ENCODE measurements around the gene MACF1.
"Not testable (repeated sequence)": the region's sequence is repeated elsewhere in the genome, so short reads cannot be mapped to it uniquely, and the experiment has no call there.

The MACF1 gene

DNA sequence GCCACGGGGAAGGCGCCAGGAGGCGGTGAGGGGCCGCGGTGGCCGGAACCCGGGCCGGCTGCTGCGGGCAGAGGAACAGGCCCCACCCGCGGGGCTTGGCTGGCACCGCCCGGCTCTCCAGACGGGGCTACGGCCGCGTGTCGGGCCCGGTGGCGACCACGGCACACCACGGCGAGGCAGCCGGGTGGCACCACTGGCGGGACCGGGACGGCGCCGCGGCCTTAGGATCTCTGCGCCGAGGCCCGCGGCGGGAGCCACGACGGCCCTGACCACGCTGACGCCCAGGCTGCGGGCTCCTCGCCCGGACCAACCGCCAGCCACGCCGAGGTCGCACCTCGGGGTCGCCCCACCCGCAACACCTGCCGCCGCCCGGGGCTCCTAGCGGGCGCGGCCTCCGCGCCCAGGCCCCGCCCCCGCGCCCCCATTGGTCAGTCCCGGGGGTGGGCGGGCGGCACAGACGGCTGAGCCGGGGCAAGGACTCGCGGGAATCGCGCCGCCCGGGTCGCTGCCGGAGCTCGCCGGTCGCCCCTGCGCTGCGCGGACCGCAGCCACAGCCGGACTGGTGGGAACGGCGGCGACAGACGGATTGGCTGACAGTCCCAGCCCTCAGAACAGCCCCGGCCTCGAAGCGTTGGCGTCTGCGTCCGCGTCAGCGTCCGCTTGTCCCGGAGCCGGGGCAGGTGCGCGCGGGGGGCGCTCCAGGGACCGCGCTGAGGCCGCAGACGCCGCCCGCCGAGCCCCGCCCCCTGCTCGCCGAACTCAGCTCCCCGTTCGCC, 286.8 kb downstream of the MACF1 start, which contains the start of gene BMP8A:
Gene BMP8A (plus strand): TSS at position 491 of the 776 bp plus-strand sequence. CDS start 356 bp downstream, outside the sequence.
- in situ Hi-C loops (cut with HindIII; ENCODE audit: low pct_ligation_motif_present, low sequenced_read_pairs), result no loop called here
- peaks cover 17% of the 10 kb centered on the region for H3K36me3 ChIP-seq (replicated peaks)
- TF ChIP-seq, protein P1, sequence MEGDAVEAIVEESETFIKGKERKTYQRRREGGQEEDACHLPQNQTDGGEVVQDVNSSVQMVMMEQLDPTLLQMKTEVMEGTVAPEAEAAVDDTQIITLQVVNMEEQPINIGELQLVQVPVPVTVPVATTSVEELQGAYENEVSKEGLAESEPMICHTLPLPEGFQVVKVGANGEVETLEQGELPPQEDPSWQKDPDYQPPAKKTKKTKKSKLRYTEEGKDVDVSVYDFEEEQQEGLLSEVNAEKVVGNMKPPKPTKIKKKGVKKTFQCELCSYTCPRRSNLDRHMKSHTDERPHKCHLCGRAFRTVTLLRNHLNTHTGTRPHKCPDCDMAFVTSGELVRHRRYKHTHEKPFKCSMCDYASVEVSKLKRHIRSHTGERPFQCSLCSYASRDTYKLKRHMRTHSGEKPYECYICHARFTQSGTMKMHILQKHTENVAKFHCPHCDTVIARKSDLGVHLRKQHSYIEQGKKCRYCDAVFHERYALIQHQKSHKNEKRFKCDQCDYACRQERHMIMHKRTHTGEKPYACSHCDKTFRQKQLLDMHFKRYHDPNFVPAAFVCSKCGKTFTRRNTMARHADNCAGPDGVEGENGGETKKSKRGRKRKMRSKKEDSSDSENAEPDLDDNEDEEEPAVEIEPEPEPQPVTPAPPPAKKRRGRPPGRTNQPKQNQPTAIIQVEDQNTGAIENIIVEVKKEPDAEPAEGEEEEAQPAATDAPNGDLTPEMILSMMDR (IDR thresholded peaks at IDR 0.05; ENCODE audit: low read depth, low read length, missing control alignments), result no peak
- DNase-seq, result no peak
- no peaks in the 10 kb centered on the region for H3K27me3 ChIP-seq (replicated peaks)
- H3K4me3 ChIP-seq (ENCODE audit: low read depth, low read length), result peak within 1 kb of the TSS; percentile 41
- H3K27ac ChIP-seq, result no peak within 1 kb of the TSS

DNA sequence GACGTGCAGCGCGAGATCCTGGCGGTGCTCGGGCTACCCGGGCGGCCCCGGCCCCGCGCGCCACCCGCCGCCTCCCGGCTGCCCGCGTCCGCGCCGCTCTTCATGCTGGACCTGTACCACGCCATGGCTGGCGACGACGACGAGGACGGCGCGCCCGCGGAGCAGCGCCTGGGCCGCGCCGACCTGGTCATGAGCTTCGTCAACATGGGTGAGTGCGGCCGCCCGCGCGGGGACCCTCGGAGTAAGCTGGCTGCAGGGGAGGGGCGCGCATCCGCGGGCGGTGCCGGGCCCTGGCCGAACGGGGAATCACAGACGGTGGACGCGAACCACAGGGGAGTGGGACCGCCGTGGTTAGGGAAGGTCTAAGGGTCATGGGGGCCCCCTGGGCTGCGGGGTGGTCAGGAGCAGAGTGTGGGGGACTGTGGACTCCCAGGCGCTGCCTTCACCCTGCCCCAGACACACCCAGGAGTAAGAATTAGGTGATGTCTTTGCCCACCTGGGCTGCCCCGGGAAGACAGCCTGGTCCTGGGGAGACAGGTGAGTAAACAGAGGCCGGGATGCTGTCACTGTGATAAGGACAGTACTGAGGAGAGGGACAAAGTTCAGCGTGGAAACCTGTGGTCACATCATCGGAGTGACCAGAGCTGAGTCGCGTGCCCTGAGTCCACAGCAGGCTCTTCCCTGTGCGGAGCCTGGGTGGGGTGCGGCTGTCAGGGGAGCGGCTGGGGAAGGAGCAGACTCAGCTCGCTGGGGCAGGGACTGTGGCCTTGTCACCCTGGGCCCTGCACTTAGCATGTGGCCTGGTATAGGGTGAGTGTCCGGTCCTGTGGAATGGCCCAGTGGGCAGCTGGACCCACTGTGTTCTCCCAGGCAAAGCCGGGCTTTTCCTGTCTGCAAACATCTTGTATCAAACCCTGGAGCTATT, 287.9 kb downstream of the MACF1 start:
- H3K27me3 ChIP-seq (replicated peaks); in situ Hi-C loops (cut with HindIII; ENCODE audit: low pct_ligation_motif_present, low sequenced_read_pairs); DNase-seq; H3K27ac ChIP-seq; H3K4me3 ChIP-seq (ENCODE audit: low read depth, low read length); H3K36me3 ChIP-seq (replicated peaks): not testable (repeated sequence)

DNA sequence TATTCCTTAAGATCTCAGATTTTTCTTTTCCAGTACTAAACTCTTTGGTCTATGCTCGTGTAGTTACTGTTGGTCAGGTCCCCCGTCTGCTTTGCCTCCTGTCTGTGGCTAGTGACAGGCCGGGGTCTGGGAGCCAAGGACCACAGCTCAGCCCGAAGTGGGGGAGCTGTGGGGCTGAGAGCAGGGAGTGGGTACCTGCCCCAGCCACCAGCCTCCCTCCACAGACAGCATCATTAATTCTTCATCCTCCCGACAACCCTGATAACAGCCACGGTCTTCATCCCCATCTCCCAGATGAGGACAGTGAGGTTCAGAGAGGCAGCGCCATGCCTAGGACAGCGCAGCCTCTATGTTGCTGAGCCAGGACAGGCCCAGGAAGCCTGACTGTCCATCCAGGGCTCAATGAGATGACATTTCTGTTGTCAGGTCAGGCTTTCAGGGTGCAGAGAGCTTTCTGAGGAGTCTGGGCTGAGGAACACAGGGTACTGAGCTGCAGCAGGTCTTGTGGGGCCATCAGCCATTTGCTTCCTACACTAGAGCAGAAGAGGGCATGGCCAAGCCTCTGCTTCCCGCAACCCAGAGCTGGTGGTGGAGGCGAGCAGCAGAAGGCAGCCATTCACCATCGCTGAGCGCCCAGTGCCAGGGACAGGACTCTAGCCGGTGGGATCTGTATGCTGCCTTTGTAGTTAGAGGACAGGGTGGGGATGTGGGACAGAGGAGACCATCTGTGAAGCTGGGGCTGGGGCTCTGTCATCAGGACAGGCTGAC, 288.7 kb downstream of the MACF1 start:
- DNase-seq; H3K27me3 ChIP-seq (replicated peaks); H3K27ac ChIP-seq; H3K4me3 ChIP-seq (ENCODE audit: low read depth, low read length); in situ Hi-C loops (cut with HindIII; ENCODE audit: low pct_ligation_motif_present, low sequenced_read_pairs); H3K36me3 ChIP-seq (replicated peaks): not testable (repeated sequence)

DNA sequence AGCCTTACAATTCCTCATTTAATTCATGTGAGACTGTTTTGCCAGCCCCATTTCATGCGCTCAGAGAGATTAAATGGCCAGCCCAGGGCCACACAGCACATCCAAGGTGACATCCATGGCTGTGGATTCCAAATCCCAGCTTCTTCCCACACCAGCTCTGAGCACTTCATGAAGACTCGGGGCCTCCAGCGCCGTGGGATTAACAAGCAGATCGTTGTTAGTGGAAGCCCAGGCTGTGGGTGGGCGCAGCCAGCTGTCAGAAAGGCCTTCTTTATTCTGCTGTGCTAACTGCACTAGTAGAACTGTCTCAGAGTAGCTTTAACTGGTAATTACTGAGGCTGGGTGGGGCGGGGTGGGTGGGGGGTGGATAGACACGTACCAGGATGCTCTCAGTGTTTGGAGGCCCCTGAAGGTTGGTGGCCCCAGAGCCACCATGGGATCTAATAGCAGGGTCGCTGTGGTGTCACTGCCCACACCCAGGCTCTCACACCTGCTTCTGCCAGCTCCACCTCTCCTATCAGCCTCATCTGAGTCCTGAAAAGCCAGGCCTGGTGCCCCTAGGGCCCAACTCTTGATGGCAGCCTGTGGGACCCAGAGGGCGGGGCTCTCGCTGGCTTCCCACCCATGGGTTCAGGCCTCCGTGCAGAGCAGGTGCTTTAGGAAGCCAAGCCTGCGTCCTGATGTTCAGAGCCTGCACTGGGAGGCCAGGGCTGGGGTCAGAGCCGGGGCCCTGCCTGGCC, 290.3 kb downstream of the MACF1 start:
- no peak for DNase-seq
- no peak overlapping the region for H3K4me3 ChIP-seq (ENCODE audit: low read depth, low read length)
- no peaks in the 10 kb centered on the region for H3K36me3 ChIP-seq (replicated peaks)
- H3K27me3 ChIP-seq (replicated peaks), result no peaks in the 10 kb centered on the region
- in situ Hi-C loops (cut with HindIII; ENCODE audit: low pct_ligation_motif_present, low sequenced_read_pairs), result no loop called here
- TF ChIP-seq, protein P1 (IDR thresholded peaks at IDR 0.05; ENCODE audit: low read depth, low read length, missing control alignments), result no peak
- no peak overlapping the region for H3K27ac ChIP-seq

DNA sequence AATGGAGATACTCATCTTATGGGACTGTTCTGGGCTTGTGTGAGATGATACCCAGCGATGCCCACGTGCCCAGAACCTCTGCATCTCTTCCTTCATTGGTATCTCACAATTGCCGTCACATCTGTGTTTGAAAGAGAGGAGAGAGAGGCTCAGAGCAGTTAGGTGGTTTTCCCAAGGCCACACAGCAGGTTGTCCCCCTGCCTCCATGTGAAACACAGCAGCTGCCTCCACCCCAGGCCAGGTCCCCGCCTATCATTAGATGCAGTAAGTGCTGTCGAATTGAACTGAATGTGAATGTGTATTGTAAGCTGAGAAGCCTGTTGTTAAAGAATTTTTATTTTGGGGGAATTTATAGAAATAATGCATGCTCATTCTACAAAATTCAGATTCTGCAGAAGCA, 292.0 kb downstream of the MACF1 start:
- H3K4me3 ChIP-seq (ENCODE audit: low read depth, low read length); H3K36me3 ChIP-seq (replicated peaks); DNase-seq; in situ Hi-C loops (cut with HindIII; ENCODE audit: low pct_ligation_motif_present, low sequenced_read_pairs); H3K27ac ChIP-seq; H3K27me3 ChIP-seq (replicated peaks): not testable (repeated sequence)

DNA sequence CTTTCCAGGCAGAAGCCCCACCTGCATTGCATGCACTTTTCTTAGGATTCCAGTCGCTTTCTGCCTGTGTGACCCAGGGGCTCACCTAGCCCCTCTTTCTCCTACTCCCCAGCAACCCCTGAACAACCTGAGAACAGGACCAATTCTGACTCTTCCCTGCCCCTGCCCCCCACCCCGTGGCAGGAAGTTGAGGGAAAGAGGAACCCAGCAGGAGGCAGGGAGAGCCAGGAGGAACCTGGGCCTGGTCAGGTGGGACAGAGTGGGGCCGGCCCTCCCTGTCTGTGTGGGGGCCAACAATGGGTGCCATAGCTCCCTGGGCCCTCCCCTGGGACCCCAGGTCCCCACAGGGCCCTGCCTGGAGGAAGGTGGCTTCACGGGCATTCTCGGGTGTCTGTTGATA, 293.1 kb downstream of the MACF1 start:
- Histone ChIP-seq H3K36me3 (replicated peaks) (no peaks in the 10 kb centered on the region), H3K27me3 (replicated peaks) (no peaks in the 10 kb centered on the region), H3K27ac (no peak overlapping the region), H3K4me3 (ENCODE audit: low read depth, low read length) (no peak overlapping the region)
- in situ Hi-C loops (cut with HindIII; ENCODE audit: low pct_ligation_motif_present, low sequenced_read_pairs), result no loop called here
- DNase-seq, result no peak
- TF ChIP-seq, protein P1 (IDR thresholded peaks at IDR 0.05; ENCODE audit: low read depth, low read length, missing control alignments), result no peak

DNA sequence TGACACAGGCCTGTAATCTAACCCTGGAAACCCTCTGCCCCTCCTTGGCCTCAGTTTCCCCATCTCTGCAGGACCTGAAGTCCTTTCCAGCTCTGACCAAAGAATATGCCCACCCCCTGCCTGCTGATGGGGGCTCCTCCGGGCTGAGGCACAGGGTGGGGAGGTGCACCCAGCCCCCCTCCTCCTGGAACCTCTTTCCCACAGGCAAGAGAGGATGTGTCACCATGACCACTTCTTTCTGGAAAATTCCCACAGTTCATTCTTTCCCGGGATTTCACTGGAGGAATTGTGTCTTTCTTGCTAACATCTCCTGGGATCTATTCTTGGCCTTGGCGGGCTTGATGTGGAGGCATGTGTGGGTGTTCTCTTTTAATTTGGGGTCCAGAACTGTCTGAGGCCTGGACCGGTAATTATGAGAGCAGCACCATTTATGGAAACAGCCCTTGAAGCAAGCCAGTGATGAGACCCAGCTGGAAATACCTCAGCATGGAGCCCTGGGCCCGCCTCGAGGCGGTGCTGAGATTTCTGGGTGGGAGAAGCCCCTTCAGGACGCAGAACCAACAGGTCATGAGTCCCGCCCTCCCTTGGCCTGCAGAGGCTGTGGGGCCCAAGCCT, 293.7 kb downstream of the MACF1 start:
- H3K36me3 ChIP-seq (replicated peaks); H3K27me3 ChIP-seq (replicated peaks); H3K4me3 ChIP-seq (ENCODE audit: low read depth, low read length); H3K27ac ChIP-seq; DNase-seq; in situ Hi-C loops (cut with HindIII; ENCODE audit: low pct_ligation_motif_present, low sequenced_read_pairs): not testable (repeated sequence)

DNA sequence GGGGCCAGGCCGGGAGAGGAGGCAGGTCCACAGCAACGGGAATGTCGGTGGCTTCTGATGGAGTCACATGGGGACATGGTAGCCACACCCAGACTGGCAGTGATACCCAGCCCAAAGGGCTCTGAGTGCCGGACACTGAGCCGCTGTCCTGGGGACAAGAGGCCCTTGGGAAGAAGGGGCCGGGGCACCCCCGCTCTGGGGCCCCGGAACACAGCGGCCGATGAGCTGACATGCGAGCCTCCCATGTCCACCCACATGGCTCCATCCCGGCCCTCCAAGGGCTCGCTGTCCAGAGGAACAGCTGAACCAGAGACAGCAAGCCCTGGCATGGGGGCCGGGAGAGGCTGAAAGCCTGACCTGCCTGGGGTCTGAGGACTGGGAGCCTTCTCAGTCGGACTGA, 294.3 kb downstream of the MACF1 start:
- H3K27ac ChIP-seq; in situ Hi-C loops (cut with HindIII; ENCODE audit: low pct_ligation_motif_present, low sequenced_read_pairs); DNase-seq; H3K4me3 ChIP-seq (ENCODE audit: low read depth, low read length); H3K36me3 ChIP-seq (replicated peaks); H3K27me3 ChIP-seq (replicated peaks): not testable (repeated sequence)
